ENCODE results near the gene SIGLEC12.
A peak's percentile ranks its signal among the peaks of the same experiment; 100 is the strongest.
"Not testable (repeated sequence)": the region's sequence is repeated elsewhere in the genome, so short reads cannot be mapped to it uniquely, and the experiment has no call there.

The SIGLEC12 gene

GRCh38 chr19:51524666-51525264, 23.2 kb upstream of the SIGLEC12 start:
- DNase-seq (ENCODE audit: low read depth in 2 of 2), result no peak

GRCh38 chr19:51521781-51522180, 20.2 kb upstream of the SIGLEC12 start:
- DNase-seq (ENCODE audit: low read depth in 2 of 2), result no peak

- DNase-seq (ENCODE audit: low read depth in 2 of 2), result no peak
Measured at GRCh38 chr19:51521357-51521756, 19.8 kb upstream of the SIGLEC12 start.

- DNase-seq (ENCODE audit: low read depth in 2 of 2), result no peak
Measured at GRCh38 chr19:51520728-51521127, 19.1 kb upstream of the SIGLEC12 start.

- peak in 1 of 2 donors; percentile 27 for DNase-seq (ENCODE audit: low read depth in 2 of 2)
Measured at GRCh38 chr19:51514866-51515481, 13.4 kb upstream of the SIGLEC12 start.

GRCh38 chr19:51513968-51514367, 12.4 kb upstream of the SIGLEC12 start:
- no peak for DNase-seq (ENCODE audit: low read depth in 2 of 2)

GRCh38 chr19:51511353-51511752, 9.8 kb upstream of the SIGLEC12 start:
- DNase-seq (ENCODE audit: low read depth in 2 of 2), result no peak

GRCh38 chr19:51509823-51510660, 8.4 kb upstream of the SIGLEC12 start:
- DNase-seq (ENCODE audit: low read depth in 2 of 2), result no peak

GRCh38 chr19:51508059-51508733, 6.6 kb upstream of the SIGLEC12 start:
- no peak for DNase-seq (ENCODE audit: low read depth in 2 of 2)

- no peak for DNase-seq (ENCODE audit: low read depth in 2 of 2)
Measured at GRCh38 chr19:51507640-51508058, 6.0 kb upstream of the SIGLEC12 start.

GRCh38 chr19:51507192-51507591, 5.6 kb upstream of the SIGLEC12 start:
- DNase-seq (ENCODE audit: low read depth in 2 of 2), result no peak

- no peak for DNase-seq (ENCODE audit: low read depth in 2 of 2)
Measured at GRCh38 chr19:51505904-51506303, 4.3 kb upstream of the SIGLEC12 start.

GRCh38 chr19:51503896-51504295, 2.3 kb upstream of the SIGLEC12 start:
- DNase-seq (ENCODE audit: low read depth in 2 of 2), result no peak

GRCh38 chr19:51503286-51503817, 1.8 kb upstream of the SIGLEC12 start:
- DNase-seq (ENCODE audit: low read depth in 2 of 2), result no peak

- DNase-seq (ENCODE audit: low read depth in 2 of 2), result not testable (repeated sequence)
Measured at GRCh38 chr19:51500931-51501330, 669 bp downstream of the SIGLEC12 start.

- DNase-seq (ENCODE audit: low read depth in 2 of 2), result no peak
Measured at GRCh38 chr19:51497666-51498065, 3.9 kb downstream of the SIGLEC12 start.

- DNase-seq (ENCODE audit: low read depth in 2 of 2), result no peak
Measured at GRCh38 chr19:51493776-51494175, 7.8 kb downstream of the SIGLEC12 start.

GRCh38 chr19:51491586-51491985, 10.0 kb downstream of the SIGLEC12 start:
- no peak for DNase-seq (ENCODE audit: low read depth in 2 of 2)

GRCh38 chr19:51490676-51491075, 10.9 kb downstream of the SIGLEC12 start:
- DNase-seq (ENCODE audit: low read depth in 2 of 2), result no peak

GRCh38 chr19:51489113-51489512, 12.5 kb downstream of the SIGLEC12 start:
- DNase-seq (ENCODE audit: low read depth in 2 of 2), result peak in 1 of 2 donors; percentile 23

- DNase-seq (ENCODE audit: low read depth in 2 of 2), result no peak
Measured at GRCh38 chr19:51488491-51488890, 13.1 kb downstream of the SIGLEC12 start.
